Progenitor cell of endocrine pancreas (in vitro differentiated cells): ENCODE results near the gene ZSCAN30. TPM values are rescaled to one million over a fixed set of nuclear protein-coding genes. Genes with fewer than 3 reads are reported as not detected.

Experiments used
- DNase-seq: peaks from one replicate; pipeline ENCODE4 v3.0.0; 2021; ENCODE audit warnings: low spot score; ENCODE audit not compliant: unreplicated experiment
- H3K27ac Mint-ChIP-seq: 2 replicates; pipeline ENCODE4 v1.8.0; 2021; ENCODE audit warnings: mild to moderate bottlenecking, moderate library complexity, mixed read lengths
- H3K27me3 Mint-ChIP-seq: 2 replicates; pipeline ENCODE4 v1.8.0; 2021; ENCODE audit warnings: mixed read lengths
- H3K36me3 Mint-ChIP-seq: 2 replicates; pipeline ENCODE4 v1.8.0; 2022; ENCODE audit warnings: mixed read lengths; ENCODE audit not compliant: insufficient read depth
- H3K4me1 Mint-ChIP-seq: 2 replicates; pipeline ENCODE4 v1.8.0; 2021; ENCODE audit warnings: low read depth, mixed read lengths
- H3K4me3 Mint-ChIP-seq: 2 replicates; pipeline ENCODE4 v1.8.0; 2021; ENCODE audit warnings: low read depth, mild to moderate bottlenecking, moderate library complexity, mixed read lengths
- H3K9me3 Mint-ChIP-seq: 2 replicates; pipeline ENCODE4 v1.8.0; 2021; ENCODE audit warnings: low read depth, mixed read lengths
- total RNA-seq: library from RNA; stranded (reverse); gene quantifications from 2 replicates; pipeline ENCODE4 v1.2.1, GENCODE V29; 2021
- TF ChIP-seq, protein P1 (sequence below): fragments of 200-600 bp; sonication (generic); IDR thresholded peaks from one replicate; pipeline ENCODE4 v1.5.0; 2021; ENCODE audit warnings: antibody characterized with exemption, mild to moderate bottlenecking; ENCODE audit not compliant: unreplicated experiment

ZSCAN30 gene
- total RNA-seq, 1 donor from 2014 or later, result 27.1 TPM

GRCh38 chr18:35331367-35332087 is 41.5 kb upstream of the ZSCAN30 start:
- Mint-ChIP-seq H3K4me3 (no peak overlapping the region), H3K9me3 (peaks cover 3% of the 10 kb centered on the region), H3K27ac (no peak overlapping the region), H3K4me1 (no peaks in the 10 kb centered on the region), H3K27me3 (no peaks in the 10 kb centered on the region), H3K36me3 (peaks cover 25% of the 10 kb centered on the region)
- TF ChIP-seq, protein P1, sequence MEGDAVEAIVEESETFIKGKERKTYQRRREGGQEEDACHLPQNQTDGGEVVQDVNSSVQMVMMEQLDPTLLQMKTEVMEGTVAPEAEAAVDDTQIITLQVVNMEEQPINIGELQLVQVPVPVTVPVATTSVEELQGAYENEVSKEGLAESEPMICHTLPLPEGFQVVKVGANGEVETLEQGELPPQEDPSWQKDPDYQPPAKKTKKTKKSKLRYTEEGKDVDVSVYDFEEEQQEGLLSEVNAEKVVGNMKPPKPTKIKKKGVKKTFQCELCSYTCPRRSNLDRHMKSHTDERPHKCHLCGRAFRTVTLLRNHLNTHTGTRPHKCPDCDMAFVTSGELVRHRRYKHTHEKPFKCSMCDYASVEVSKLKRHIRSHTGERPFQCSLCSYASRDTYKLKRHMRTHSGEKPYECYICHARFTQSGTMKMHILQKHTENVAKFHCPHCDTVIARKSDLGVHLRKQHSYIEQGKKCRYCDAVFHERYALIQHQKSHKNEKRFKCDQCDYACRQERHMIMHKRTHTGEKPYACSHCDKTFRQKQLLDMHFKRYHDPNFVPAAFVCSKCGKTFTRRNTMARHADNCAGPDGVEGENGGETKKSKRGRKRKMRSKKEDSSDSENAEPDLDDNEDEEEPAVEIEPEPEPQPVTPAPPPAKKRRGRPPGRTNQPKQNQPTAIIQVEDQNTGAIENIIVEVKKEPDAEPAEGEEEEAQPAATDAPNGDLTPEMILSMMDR, result no peak
- no peak for DNase-seq

DNA sequence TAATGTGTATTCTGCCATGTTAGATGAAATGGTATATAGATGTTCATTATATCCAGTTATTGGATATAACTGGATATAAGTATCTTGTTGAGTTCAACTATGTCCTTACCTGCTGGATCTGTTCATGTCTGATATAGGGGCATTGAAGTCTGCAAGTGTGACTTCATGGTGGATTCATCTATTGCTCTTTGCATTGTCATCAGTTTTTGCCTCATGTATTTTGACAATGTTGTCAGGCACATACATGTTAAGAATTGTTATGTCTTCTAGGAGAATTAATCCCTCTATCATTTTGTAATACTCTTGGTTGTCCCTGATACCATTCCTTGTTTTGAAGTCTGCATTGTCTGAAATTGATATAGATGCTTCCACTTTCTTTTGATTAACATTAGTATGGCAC is 38.8 kb upstream of the ZSCAN30 start:
- TF ChIP-seq, protein P1, result no peak
- peaks cover 3% of the 10 kb centered on the region for H3K9me3 Mint-ChIP-seq
- no peak for DNase-seq
- H3K4me1 Mint-ChIP-seq, result no peaks in the 10 kb centered on the region
- H3K36me3 Mint-ChIP-seq, result peaks cover 10% of the 10 kb centered on the region
- no peak overlapping the region for H3K27ac Mint-ChIP-seq
- no peak overlapping the region for H3K4me3 Mint-ChIP-seq
- no peaks in the 10 kb centered on the region for H3K27me3 Mint-ChIP-seq

GRCh38 chr18:35326695-35327387 is 36.8 kb upstream of the ZSCAN30 start:
- Mint-ChIP-seq H3K36me3 (peaks cover 3% of the 10 kb centered on the region), H3K27ac (no peak overlapping the region), H3K27me3 (no peaks in the 10 kb centered on the region), H3K9me3 (peaks cover 3% of the 10 kb centered on the region), H3K4me1 (no peaks in the 10 kb centered on the region), H3K4me3 (no peak overlapping the region)
- no peak for DNase-seq
- TF ChIP-seq, protein P1, result no peak

GRCh38 chr18:35324926-35325655 is 35.1 kb upstream of the ZSCAN30 start:
- H3K36me3 Mint-ChIP-seq, result peaks cover 3% of the 10 kb centered on the region
- no peak overlapping the region for H3K27ac Mint-ChIP-seq
- H3K4me1 Mint-ChIP-seq, result no peaks in the 10 kb centered on the region
- H3K27me3 Mint-ChIP-seq, result no peaks in the 10 kb centered on the region
- no peak for DNase-seq
- H3K9me3 Mint-ChIP-seq, result peaks cover 3% of the 10 kb centered on the region
- no peak overlapping the region for H3K4me3 Mint-ChIP-seq
- TF ChIP-seq, protein P1, result no peak
